ENCODE data around the gene CCDC57.
A peak's percentile ranks its signal among the peaks of the same experiment; 100 is the strongest.

Gene CCDC57

DNA sequence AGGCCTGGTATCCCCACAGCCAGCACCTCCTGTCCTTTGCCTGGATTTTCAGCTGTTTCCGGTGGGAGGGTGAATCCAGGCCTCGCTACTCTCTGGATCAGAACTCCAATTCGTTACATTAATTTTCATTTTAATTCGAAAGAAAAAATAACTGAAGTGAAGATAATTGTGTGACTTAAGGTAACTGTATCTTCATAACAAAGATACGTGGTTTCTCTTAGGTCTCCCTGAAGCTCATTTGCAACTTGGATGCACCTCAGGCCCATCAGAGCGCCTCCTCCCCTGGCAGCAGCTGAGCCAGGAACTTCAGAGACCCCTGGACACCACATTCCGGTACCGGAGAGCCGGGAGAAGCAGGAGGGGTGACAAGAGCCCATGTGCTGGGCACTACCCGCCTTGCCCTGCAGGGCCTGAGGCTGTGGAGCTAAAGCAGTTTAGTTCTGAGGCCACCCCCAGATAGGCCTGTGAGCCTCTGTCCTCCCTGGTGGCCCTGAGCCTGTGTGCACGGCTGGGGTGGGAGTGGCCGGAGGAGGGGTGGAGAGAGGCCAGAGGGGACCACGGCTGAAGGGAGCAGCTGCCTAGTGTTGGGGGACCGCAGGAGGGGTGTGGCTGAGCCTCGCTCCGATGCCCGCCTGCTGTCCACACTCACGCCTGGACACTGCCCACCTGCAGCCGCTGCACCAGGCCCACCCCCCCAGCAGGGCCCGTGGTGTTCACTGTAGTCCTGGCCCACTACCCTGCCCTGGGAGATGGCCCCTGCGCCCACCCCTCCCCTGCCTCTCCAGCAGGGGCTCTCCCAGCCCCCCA is 135.7 kb downstream of the CCDC57 start:
- DNase-seq = no peak

DNA sequence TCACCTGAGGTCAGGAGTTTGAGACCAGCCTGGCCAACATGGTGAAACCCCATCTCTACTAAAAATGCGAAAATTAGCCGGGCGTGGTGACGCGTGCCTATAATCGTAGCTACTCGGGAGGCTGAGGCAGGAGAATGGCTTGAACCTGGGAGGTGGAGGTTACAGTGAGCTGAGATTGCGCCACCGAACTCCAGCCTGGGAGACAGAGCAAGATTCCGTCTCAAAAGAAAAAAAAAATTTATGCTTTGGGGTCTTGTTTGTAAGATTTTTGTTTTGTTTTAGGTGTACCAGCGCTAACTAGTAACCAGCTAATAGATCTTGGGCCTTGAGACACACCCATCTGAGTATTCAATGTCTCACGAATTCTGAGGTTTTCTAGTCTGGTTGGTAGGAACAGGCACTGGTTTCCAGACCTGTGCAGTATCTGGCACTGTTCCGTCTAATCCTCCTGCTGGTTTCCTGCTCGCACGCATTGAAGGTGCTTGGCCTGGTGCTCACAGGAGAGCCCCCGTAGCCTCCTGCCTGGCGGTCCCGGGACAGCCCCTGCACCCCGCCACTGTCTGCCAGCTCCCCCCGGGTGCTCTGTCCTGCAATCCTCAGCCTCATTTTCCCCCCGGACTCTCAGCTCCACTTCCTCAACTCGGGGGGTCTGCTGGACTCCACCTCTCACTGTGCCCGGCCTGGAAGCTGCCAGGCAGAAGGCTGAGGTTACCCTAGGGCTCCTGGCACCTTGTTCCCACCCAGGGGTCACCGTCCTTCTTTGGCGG is 136.4 kb downstream of the CCDC57 start:
- DNase-seq = no peak

DNA sequence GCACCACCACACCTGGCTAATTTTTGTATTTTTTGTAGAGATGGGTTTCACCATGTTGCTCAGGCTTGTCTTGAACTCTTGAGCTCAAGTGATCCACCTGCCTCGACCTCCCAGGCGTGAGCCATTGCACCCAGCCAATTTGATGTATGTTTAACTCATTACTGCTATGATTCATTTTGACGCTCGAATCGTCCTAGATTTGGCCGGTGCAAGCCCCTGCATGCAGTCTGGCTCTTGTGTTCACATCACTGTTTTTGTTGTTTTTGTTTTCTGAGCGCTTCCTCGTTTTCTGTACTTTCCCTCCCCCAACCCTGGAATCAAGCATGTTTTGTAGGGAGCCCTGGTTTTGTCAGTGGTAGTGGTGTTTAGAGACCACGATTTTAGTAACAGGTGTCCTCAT is 139.2 kb downstream of the CCDC57 start:
- no peak for DNase-seq

- no peak for DNase-seq
Observed at GRCh38 chr17:82072827-82073226, 139.8 kb downstream of the CCDC57 start.

- no peak for DNase-seq
Observed at GRCh38 chr17:82070611-82071010, 142.0 kb downstream of the CCDC57 start.

DNA sequence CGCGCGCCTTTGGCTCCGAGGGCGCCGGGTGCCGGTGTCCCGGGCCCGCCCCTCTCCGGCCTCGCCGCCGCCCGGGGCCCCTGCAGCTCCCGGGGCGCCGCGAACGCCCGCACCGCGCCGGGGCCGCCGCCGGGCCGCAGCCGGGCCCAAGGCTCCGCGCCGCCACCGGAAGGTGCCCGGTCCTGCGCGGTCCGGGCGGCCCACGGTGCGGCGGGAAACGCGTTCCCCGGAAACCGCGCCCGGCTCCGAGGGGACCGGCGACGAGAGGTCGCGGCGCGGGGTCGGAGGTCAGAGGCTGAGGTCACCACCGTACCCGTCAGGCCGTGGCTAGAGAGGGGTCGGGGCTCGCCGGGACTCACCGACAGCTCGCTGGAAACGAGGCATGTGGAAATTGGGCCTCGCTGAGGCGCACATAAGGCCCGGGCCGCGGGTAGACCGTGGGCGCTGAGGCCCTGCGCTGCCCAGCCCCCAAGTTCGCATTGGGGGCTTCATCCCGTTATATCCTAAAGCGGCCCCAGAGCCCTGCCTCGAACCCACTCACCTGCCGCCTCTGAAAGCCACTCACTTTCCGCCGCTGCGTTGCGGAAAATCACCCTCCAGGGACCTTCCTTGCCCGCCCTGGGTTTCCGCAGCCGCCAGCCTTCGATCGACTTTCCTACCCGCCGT is 146.9 kb downstream of the CCDC57 start, which contains the start of gene DUS1L:
Gene DUS1L (minus strand): TSS at position 167 of the 666 bp plus-strand sequence. CDS start 745 bp downstream, outside the sequence.
- peak; percentile 50 for DNase-seq

DNA sequence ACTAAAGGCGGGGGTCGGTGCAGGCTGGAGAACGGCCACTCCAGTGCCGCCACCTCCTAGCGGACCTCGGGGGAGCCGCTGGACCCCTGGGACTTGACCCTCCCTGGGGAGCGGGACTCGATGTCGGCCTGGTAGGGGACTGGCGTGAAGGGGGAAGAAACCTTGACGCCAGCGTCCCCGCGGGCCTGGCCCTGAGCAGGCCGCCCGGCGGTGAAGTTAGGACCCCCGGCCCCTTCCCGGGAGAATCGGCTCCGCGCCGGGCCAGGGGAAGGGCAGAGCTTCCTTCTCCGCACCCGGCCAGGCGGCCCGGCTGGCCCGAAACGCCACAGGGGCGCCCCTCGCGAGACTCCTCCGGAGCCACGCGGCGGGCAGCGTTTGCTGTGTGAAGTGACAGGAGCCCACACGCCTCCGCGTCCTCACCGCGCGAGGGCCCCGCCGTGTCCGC is 147.4 kb downstream of the CCDC57 start:
- no peak for DNase-seq

GRCh38 chr17:82064433-82065192 is 148.0 kb downstream of the CCDC57 start:
- DNase-seq = no peak

- DNase-seq = no peak
Observed at GRCh38 chr17:82063424-82064415, 148.9 kb downstream of the CCDC57 start.

- no peak for DNase-seq
Observed at GRCh38 chr17:82062984-82063368, 149.7 kb downstream of the CCDC57 start.

- DNase-seq = no peak
Observed at GRCh38 chr17:82062076-82062983, 150.3 kb downstream of the CCDC57 start.

DNA sequence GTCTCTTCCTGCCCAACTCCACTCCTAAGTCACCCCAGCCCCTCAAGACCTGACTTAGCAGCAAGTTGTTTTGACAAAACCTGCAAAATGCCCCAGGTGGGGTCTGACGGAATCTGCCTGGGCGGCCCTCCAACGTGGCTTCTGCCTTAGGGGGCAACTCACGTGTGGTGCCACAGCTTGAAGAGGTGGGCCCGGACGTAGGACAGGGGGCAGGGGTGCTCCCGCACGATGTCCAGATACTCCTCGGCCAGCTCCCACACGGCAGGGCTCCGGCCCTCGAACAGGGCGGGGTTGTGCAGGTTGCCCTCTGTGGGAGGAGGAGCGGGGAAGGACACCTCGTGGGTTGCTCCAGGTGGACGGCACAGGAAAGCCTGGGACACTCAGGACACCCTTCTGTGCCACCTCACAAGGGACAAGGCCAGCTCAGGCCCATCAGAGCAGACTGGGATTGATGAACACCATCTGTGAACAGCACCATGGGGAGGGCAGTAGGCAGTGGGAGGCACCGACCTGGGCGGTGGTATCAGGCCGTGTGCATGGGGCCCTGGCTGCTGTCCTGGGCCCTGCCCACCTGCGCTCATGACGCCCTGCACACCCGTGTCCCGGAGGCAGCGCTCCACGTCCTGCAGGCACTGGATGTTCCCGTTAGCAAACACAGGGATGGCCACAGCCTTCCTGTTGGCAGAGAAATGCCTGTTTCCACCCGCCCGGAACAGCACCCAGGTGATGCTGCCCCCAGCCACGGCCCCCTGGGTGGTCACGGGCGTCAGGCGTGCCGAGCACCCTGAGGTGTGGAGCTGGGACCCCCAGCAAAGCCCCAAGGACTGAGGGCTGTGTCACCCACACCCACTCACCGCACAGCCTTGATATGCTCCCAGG is 151.4 kb downstream of the CCDC57 start:
- DNase-seq = no peak

DNA sequence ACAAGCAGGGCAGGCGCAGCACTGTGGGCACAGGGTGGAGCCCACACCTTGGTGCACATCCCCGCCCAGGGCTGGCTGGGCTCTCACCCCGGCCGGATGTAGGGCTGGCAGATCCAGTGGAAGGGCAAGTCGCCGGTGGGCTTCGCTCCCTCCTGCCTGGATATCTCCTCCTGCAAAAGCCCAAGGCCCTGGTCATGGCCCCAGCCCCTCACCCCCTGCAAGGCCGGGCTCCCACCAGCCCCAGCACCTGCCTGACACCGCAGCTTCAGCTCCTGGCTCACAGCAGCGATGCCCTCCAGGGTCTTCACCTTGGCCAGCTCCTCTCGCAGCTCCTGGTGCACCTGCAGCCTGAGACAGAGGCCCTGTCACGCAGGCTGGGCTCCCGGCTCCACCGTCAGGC is 152.0 kb downstream of the CCDC57 start:
- no peak for DNase-seq

- DNase-seq = no peak
Observed at GRCh38 chr17:82060001-82060380, 152.7 kb downstream of the CCDC57 start.

- DNase-seq = no peak
Observed at GRCh38 chr17:82059272-82060000, 153.2 kb downstream of the CCDC57 start.

DNA sequence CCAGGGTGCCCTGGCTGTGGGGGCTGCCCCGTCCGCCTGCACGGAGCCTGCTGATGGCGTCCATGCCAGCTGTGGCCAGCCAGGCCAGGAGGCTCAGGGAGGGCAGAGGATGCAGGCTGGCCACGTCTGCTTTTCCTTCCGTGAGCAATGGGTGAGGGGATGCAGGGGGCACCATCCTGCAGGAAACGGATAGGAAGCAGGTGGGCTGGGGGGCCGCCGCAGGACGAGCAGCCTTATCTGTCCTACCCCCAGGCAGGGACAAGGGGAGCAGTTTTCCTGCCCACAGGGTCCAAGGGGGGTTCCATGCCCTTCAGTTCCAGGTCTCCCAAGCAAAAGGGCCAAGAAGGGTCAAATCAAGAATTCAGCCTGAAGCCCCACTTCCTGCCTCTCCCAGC is 153.8 kb downstream of the CCDC57 start:
- no peak for DNase-seq

DNA sequence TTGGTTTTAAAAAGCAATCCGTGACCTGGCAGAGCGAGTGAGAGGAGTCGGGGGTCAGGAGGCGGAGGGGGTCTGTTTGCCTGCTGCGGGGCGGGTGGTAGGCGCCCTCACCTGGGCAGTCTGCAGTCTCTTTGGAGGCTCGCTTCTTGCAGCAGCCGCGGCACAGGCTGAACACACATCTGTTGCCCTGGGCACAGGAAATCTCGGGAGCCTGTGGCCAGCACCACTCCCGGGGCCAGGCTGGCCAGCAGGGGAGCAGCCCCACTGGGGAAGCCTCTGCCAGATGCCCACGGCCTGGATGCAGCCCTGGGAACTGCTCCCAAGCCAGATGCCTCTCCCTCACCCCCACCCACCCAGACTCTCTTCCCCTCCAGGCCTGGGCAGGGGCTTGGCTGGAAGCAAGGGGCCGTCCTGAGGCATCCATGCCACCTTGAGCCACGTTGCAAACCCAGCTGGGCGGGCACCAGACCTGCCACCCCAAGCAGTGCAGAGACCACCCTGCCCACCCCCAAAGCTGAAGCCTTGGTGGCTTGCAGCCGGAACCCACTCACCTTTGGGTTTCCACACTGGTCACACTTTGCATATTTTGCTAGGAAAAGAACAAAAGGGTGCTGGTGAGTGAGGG is 154.3 kb downstream of the CCDC57 start:
- DNase-seq = no peak

Measured in GDM1 (cell line).